H9 (cell line): Measurements from ENCODE around the gene CCDC18. TPM values are rescaled to one million over a fixed set of nuclear protein-coding genes. Genes with fewer than 3 reads are reported as not detected.

ENCODE experiments used
- DNase-seq: peaks from one replicate; pipeline ENCODE4 v3.0.0-alpha.2; 2017
- H2AFZ ChIP-seq: one replicate; pipeline ENCODE4 v1.6.1; 2013; ENCODE audit warnings: mild to moderate bottlenecking, low read length, control low read depth, moderate library complexity
- H2AK5ac ChIP-seq: 2 replicates; pipeline ENCODE4 v1.6.1; 2013; ENCODE audit warnings: low read length, control low read depth, mixed read lengths; ENCODE audit not compliant: insufficient read length
- H2BK120ac ChIP-seq: one replicate; pipeline ENCODE4 v1.6.1; 2013; ENCODE audit warnings: low read depth, mild to moderate bottlenecking, low read length, control low read depth, inconsistent platforms; ENCODE audit not compliant: poor library complexity, severe bottlenecking
- H2BK12ac ChIP-seq: 2 replicates; pipeline ENCODE4 v1.6.1; 2013; ENCODE audit warnings: low read length, control low read depth, mixed read lengths, low read depth; ENCODE audit not compliant: insufficient read length
- H2BK15ac ChIP-seq: 2 replicates; pipeline ENCODE4 v1.6.1; 2013; ENCODE audit warnings: low read depth, low read length, control low read depth
- H2BK20ac ChIP-seq: one replicate; pipeline ENCODE4 v1.6.1; 2013; ENCODE audit warnings: low read depth, mild to moderate bottlenecking, low read length, control low read depth, inconsistent platforms; ENCODE audit not compliant: poor library complexity, severe bottlenecking
- H2BK5ac ChIP-seq: 2 replicates; pipeline ENCODE4 v1.6.1; 2013; ENCODE audit warnings: low read length, control low read depth, mixed read lengths; ENCODE audit not compliant: insufficient read length
- H3K14ac ChIP-seq: 2 replicates; pipeline ENCODE4 v1.6.1; 2013; ENCODE audit warnings: low read length, control low read depth; ENCODE audit not compliant: insufficient read depth
- H3K18ac ChIP-seq: 2 replicates; pipeline ENCODE4 v1.6.1; 2013; ENCODE audit warnings: low read depth, mild to moderate bottlenecking, mixed read lengths, low read length, control low read depth; ENCODE audit not compliant: insufficient read length
- H3K23ac ChIP-seq: 2 replicates; pipeline ENCODE4 v1.6.1; 2013; ENCODE audit warnings: low read length, control low read depth, mixed read lengths, low read depth; ENCODE audit not compliant: insufficient read length
- H3K23me2 ChIP-seq: 2 replicates; pipeline ENCODE4 v1.6.1; 2013; ENCODE audit warnings: low read depth, mild to moderate bottlenecking, mixed read lengths, low read length, control low read depth; ENCODE audit not compliant: insufficient read length, poor library complexity, severe bottlenecking
- H3K27ac ChIP-seq: 2 replicates; pipeline ENCODE4 v1.5.1; 2013; ENCODE audit warnings: low read length, control low read depth, mixed read lengths, low read depth; ENCODE audit not compliant: insufficient read length
- H3K27me3 ChIP-seq: 2 replicates; pipeline ENCODE4 v1.6.1; 2013; ENCODE audit warnings: low read length, control low read depth, inconsistent platforms; ENCODE audit not compliant: insufficient read depth
- H3K4ac ChIP-seq: 2 replicates; pipeline ENCODE4 v1.6.1; 2013; ENCODE audit warnings: low read depth, mild to moderate bottlenecking, control low read depth, inconsistent platforms, low read length, moderate library complexity
- H3K4me1 ChIP-seq: 2 replicates; pipeline ENCODE4 v1.6.1; 2013; ENCODE audit warnings: low read length, control low read depth, inconsistent platforms; ENCODE audit not compliant: insufficient read depth
- H3K4me2 ChIP-seq: 2 replicates; pipeline ENCODE4 v1.6.1; 2013; ENCODE audit warnings: low read length, control low read depth, mixed read lengths; ENCODE audit not compliant: insufficient read length, insufficient read depth
- H3K56ac ChIP-seq: 2 replicates; pipeline ENCODE4 v1.6.1; 2013; ENCODE audit warnings: low read depth, mild to moderate bottlenecking, mixed read lengths, low read length, control low read depth; ENCODE audit not compliant: insufficient read length
- H3K79me1 ChIP-seq: 2 replicates; pipeline ENCODE4 v1.6.1; 2013; ENCODE audit warnings: low read depth, mild to moderate bottlenecking, moderate library complexity, low read length, control low read depth, inconsistent platforms; ENCODE audit not compliant: insufficient read depth, poor library complexity, severe bottlenecking
- H3K79me2 ChIP-seq: 2 replicates; pipeline ENCODE4 v1.6.1; 2013; ENCODE audit warnings: low read length, control low read depth, inconsistent platforms; ENCODE audit not compliant: insufficient read depth
- H3K9ac ChIP-seq: 2 replicates; pipeline ENCODE4 v1.6.1; 2013; ENCODE audit warnings: low read length, control low read depth, mixed read lengths; ENCODE audit not compliant: insufficient read length; ENCODE audit errors: extremely low read depth
- H3K9me3 ChIP-seq: one replicate; pipeline ENCODE4 v1.6.1; 2013; ENCODE audit warnings: low read depth, low read length, inconsistent platforms; ENCODE audit not compliant: control insufficient read depth
- H3T11ph ChIP-seq: one replicate; pipeline ENCODE4 v1.6.1; 2013; ENCODE audit warnings: mild to moderate bottlenecking, low read length, control low read depth, inconsistent platforms
- H4K20me1 ChIP-seq: one replicate; pipeline ENCODE4 v1.6.1; 2013; ENCODE audit not compliant: control insufficient read depth, insufficient read length, insufficient read depth
- H4K5ac ChIP-seq: 2 replicates; pipeline ENCODE4 v1.6.1; 2013; ENCODE audit warnings: low read depth, mild to moderate bottlenecking, mixed read lengths, low read length, control low read depth; ENCODE audit not compliant: insufficient read length
- H4K8ac ChIP-seq: replicated peaks from 2 replicates; pipeline ENCODE4 v1.6.1; 2013; ENCODE audit warnings: low read length, control low read depth, mixed read lengths, low read depth; ENCODE audit not compliant: insufficient read length
- H4K91ac ChIP-seq: 2 replicates; pipeline ENCODE4 v1.6.1; 2013; ENCODE audit warnings: low read depth, mild to moderate bottlenecking, moderate library complexity, mixed read lengths, low read length, control low read depth; ENCODE audit not compliant: insufficient read length
- H3K27ac Mint-ChIP-seq, 3 experiments: 2 replicates in 2 of 3; 3 replicates in 1 of 3; pipeline ENCODE4 v1.8.0; 2020 to 2021; ENCODE audit warnings: mixed read lengths in 3 of 3, mild to moderate bottlenecking in 1 of 3, moderate library complexity in 1 of 3
- H3K27me3 Mint-ChIP-seq: 2 replicates; pipeline ENCODE4 v1.8.0; 2021; ENCODE audit warnings: low read depth, mild to moderate bottlenecking, moderate library complexity, mixed read lengths
- H3K36me3 Mint-ChIP-seq, 3 experiments: 2 replicates in 2 of 3; 3 replicates in 1 of 3; pipeline ENCODE4 v1.8.0; 2020 to 2021; ENCODE audit warnings: low read depth in 3 of 3, mixed read lengths in 3 of 3; ENCODE audit not compliant: insufficient read depth in 1 of 3
- H3K4me1 Mint-ChIP-seq, 2 experiments: 2 replicates each; pipeline ENCODE4 v1.8.0; 2020; ENCODE audit warnings: mixed read lengths in 2 of 2
- H3K4me3 Mint-ChIP-seq, 2 experiments: 2 replicates in 1 of 2; 3 replicates in 1 of 2; pipeline ENCODE4 v1.8.0; 2020 to 2021; ENCODE audit warnings: mild to moderate bottlenecking in 2 of 2, mixed read lengths in 2 of 2, moderate library complexity in 1 of 2
- H3K9me3 Mint-ChIP-seq, 2 experiments: 2 replicates in 1 of 2; 3 replicates in 1 of 2; pipeline ENCODE4 v1.8.0; 2020; ENCODE audit warnings: mild to moderate bottlenecking in 2 of 2, mixed read lengths in 2 of 2, moderate library complexity in 1 of 2
- CTCF ChIP-seq: fragments of 200-600 bp; sonication (generic); conservative IDR thresholded peaks from 3 replicates; pipeline ENCODE4 v1.8.0; 2021; ENCODE audit warnings: antibody characterized with exemption, mild to moderate bottlenecking
- WGBS: extraction: QIAGEN DNeasy Blood & Tissue Kit; methylation state at CpG from one replicate; pipeline ENCODE4 v1.1.7; 2013; ENCODE audit warnings: missing lambda C conversion rate, low lambda C conversion rate, mixed read lengths; ENCODE audit not compliant: insufficient read length; ENCODE audit errors: extremely low coverage; 5-methylcytosine and 5-hydroxymethylcytosine counted together
- long read RNA-seq: library from polyadenylated mRNA; unstranded; transcript quantifications from one replicate; pipeline ENCODE4 v2.0.0, GENCODE V29; 2020
- total RNA-seq: library from RNA; stranded (reverse); gene quantifications from 2 replicates; pipeline ENCODE4 v1.2.1, GENCODE V29; 2021

Gene CCDC18, protein sequence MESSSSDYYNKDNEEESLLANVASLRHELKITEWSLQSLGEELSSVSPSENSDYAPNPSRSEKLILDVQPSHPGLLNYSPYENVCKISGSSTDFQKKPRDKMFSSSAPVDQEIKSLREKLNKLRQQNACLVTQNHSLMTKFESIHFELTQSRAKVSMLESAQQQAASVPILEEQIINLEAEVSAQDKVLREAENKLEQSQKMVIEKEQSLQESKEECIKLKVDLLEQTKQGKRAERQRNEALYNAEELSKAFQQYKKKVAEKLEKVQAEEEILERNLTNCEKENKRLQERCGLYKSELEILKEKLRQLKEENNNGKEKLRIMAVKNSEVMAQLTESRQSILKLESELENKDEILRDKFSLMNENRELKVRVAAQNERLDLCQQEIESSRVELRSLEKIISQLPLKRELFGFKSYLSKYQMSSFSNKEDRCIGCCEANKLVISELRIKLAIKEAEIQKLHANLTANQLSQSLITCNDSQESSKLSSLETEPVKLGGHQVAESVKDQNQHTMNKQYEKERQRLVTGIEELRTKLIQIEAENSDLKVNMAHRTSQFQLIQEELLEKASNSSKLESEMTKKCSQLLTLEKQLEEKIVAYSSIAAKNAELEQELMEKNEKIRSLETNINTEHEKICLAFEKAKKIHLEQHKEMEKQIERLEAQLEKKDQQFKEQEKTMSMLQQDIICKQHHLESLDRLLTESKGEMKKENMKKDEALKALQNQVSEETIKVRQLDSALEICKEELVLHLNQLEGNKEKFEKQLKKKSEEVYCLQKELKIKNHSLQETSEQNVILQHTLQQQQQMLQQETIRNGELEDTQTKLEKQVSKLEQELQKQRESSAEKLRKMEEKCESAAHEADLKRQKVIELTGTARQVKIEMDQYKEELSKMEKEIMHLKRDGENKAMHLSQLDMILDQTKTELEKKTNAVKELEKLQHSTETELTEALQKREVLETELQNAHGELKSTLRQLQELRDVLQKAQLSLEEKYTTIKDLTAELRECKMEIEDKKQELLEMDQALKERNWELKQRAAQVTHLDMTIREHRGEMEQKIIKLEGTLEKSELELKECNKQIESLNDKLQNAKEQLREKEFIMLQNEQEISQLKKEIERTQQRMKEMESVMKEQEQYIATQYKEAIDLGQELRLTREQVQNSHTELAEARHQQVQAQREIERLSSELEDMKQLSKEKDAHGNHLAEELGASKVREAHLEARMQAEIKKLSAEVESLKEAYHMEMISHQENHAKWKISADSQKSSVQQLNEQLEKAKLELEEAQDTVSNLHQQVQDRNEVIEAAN (N-terminal part only)
- 17.3 and 19.5 TPM in 2 replicates for total RNA-seq
- long read RNA-seq, partial matches to known transcripts = 9 of 36 reads
- long read RNA-seq, other reads (novel, unspliced or antisense) = 27 of 36 reads

- Histone ChIP-seq H4K91ac (no peak within 1 kb of the TSS), H2BK15ac (no peak within 1 kb of the TSS), H2AFZ (no peak within 1 kb of the TSS), H2BK120ac (no peak within 1 kb of the TSS), H3K79me2 (peaks cover 6% of the 10 kb centered on the region; the same call in 1 of the 2 replicates), H3T11ph (no peak within 1 kb of the TSS), H2AK5ac (no peak within 1 kb of the TSS), H2BK20ac (no peak within 1 kb of the TSS), H3K4me1 (no peaks in the 10 kb centered on the region), H2BK12ac (no peak within 1 kb of the TSS), H2BK5ac (no peak within 1 kb of the TSS), H3K18ac (peak within 1 kb of the TSS; percentile 40), H3K4ac (no peak within 1 kb of the TSS), H3K4me2 (peak within 1 kb of the TSS; percentile 75), H3K23me2 (no peaks in the 10 kb centered on the region), H4K5ac (no peak within 1 kb of the TSS), H3K79me1 (peaks cover 4% of the 10 kb centered on the region), H3K27me3 (no peaks in the 10 kb centered on the region), H3K14ac (0 out of 2 replicates have a peak within 1 kb of the TSS, but pooled peaks have one; percentile 23), H4K8ac (no peak within 1 kb of the TSS), H3K9ac (peak within 1 kb of the TSS; percentile 62), H3K9me3 (no peaks in the 10 kb centered on the region), H3K27ac (peak within 1 kb of the TSS; percentile 12), H3K23ac (no peak within 1 kb of the TSS), H3K56ac (no peak within 1 kb of the TSS), H4K20me1 (no peaks in the 10 kb centered on the region)
- TF ChIP-seq CTCF = no peak
- no peak for DNase-seq
- peak within 1 kb of the TSS; percentile 91 to 94 for H3K4me3 Mint-ChIP-seq
- no peaks in the 10 kb centered on the region for H3K9me3 Mint-ChIP-seq
- H3K27me3 Mint-ChIP-seq = no peaks in the 10 kb centered on the region; the same call in 1 of the 2 replicates
- H3K4me1 Mint-ChIP-seq = peaks cover 28 to 38% of the 10 kb centered on the region in 2 experiments
- no CpG with 5 or more reads among the region's 43 CpGs for WGBS
- H3K27ac Mint-ChIP-seq = peak within 1 kb of the TSS; percentile 92 to 99 (median 99); a peak in 6 of 7 replicates
- peaks cover 0 to 5% (median 0%) of the 10 kb centered on the region in 3 experiments; a peak in 4 of 7 replicates for H3K36me3 Mint-ChIP-seq
Measured at GRCh38 chr1:93180723-93181613, at the start of gene CCDC18. Gene CCDC18 (plus strand): TSS chr1:93180724. CDS start chr1:93183362, 2,638 bp downstream.
